D721Med (cell line): Measurements from ENCODE around the gene SYTL2.
A peak's percentile ranks its signal among the peaks of the same experiment; 100 is the strongest.

ENCODE experiments used
- DNase-seq: peaks from one replicate; pipeline ENCODE4 v3.0.0; 2011; ENCODE audit warnings: low spot score; ENCODE audit not compliant: insufficient read length
- FAIRE-seq: peaks from 2 replicates; lab custom pipeline; 2011; peaks lifted over from hg19 to GRCh38; lab: Jason Lieb, UNC
- TF ChIP-seq, protein P1 (sequence below): IDR thresholded peaks from 2 replicates; pipeline ENCODE4 v1.5.1; 2012; ENCODE audit warnings: mild to moderate bottlenecking, control low read depth; ENCODE audit not compliant: insufficient read depth; ENCODE audit errors: missing control alignments

Gene SYTL2

GRCh38 chr11:85698195-85698594 is 112.7 kb downstream of the SYTL2 start:
- DNase-seq (no peak), FAIRE-seq (no peak)
- TF ChIP-seq, protein P1, sequence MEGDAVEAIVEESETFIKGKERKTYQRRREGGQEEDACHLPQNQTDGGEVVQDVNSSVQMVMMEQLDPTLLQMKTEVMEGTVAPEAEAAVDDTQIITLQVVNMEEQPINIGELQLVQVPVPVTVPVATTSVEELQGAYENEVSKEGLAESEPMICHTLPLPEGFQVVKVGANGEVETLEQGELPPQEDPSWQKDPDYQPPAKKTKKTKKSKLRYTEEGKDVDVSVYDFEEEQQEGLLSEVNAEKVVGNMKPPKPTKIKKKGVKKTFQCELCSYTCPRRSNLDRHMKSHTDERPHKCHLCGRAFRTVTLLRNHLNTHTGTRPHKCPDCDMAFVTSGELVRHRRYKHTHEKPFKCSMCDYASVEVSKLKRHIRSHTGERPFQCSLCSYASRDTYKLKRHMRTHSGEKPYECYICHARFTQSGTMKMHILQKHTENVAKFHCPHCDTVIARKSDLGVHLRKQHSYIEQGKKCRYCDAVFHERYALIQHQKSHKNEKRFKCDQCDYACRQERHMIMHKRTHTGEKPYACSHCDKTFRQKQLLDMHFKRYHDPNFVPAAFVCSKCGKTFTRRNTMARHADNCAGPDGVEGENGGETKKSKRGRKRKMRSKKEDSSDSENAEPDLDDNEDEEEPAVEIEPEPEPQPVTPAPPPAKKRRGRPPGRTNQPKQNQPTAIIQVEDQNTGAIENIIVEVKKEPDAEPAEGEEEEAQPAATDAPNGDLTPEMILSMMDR: no peak

GRCh38 chr11:85697747-85698146 is 113.2 kb downstream of the SYTL2 start:
- TF ChIP-seq, protein P1: no peak
- DNase-seq: no peak
- FAIRE-seq: no peak

DNA sequence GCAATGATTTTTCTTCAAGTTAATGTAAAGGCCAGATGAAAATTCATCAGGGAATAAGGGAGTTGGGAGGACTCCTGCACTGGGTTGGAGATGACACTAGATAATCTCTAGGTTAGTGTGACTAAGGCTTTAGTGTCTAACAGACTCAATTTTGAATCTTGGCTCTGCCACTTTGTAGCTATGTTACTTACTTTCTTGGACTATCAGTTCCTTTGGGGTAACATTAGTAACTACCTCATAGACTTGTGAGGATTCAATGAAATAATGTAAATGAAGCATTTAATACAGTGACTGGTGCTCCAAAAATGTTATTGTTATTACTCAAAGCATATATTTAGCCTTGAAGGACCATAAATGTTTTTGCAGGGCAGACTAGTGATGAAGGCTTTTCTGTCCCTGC is 115.4 kb downstream of the SYTL2 start:
- FAIRE-seq (no peak), DNase-seq (no peak)
- TF ChIP-seq, protein P1: no peak

DNA sequence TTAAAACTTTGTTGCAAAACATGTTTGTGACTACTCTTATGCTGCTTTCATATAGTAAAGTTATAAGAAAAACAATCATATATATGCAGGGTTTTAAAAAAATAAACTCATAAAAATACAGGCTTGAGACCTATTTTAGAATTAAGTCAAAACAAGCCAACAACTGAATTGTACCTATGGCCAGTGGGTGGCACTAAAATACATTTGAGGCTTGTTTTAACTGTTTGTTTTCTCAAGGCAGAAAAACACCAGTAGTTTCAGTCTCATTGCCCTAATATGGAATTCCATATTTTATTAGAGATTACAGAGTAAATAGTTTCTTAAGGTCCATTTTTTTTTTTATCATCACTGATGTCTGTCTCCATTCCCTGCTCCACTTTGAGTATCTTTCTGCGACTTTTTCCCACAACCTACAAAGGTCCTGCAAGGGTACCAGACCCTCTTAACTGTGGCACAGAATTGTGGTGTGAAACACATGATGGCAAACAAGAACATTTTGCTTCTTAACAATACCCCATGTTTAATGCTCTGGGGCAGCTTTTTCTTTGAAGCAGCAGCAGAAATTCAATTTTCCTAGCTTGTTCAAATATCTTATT is 116.5 kb downstream of the SYTL2 start:
- FAIRE-seq (no peak), DNase-seq (no peak)
- TF ChIP-seq, protein P1: peak; percentile 62

- DNase-seq: no peak
- TF ChIP-seq, protein P1: no peak
- FAIRE-seq: no peak
Observed at GRCh38 chr11:85685820-85686459, 125.0 kb downstream of the SYTL2 start, which contains the start of gene CCDC89. Gene CCDC89 (minus strand): TSS chr11:85686195. CDS start chr11:85686130, 65 bp downstream.

GRCh38 chr11:85685125-85685819 is 125.7 kb downstream of the SYTL2 start:
- TF ChIP-seq, protein P1: no peak
- DNase-seq: no peak
- FAIRE-seq: no peak
